ENCODE results near the gene PLEKHN1. TPM values are rescaled to one million over a fixed set of nuclear protein-coding genes. Genes with fewer than 3 reads are reported as not detected.
A peak's percentile ranks its signal among the peaks of the same experiment; 100 is the strongest.
"Not testable (repeated sequence)": the region's sequence is repeated elsewhere in the genome, so short reads cannot be mapped to it uniquely, and the experiment has no call there.

The PLEKHN1 gene
- total and polyA plus RNA-seq, 4 experiments from 2014 or later, result 0.50 to 2.9 (median 2.2) TPM; not detected in 1

DNA sequence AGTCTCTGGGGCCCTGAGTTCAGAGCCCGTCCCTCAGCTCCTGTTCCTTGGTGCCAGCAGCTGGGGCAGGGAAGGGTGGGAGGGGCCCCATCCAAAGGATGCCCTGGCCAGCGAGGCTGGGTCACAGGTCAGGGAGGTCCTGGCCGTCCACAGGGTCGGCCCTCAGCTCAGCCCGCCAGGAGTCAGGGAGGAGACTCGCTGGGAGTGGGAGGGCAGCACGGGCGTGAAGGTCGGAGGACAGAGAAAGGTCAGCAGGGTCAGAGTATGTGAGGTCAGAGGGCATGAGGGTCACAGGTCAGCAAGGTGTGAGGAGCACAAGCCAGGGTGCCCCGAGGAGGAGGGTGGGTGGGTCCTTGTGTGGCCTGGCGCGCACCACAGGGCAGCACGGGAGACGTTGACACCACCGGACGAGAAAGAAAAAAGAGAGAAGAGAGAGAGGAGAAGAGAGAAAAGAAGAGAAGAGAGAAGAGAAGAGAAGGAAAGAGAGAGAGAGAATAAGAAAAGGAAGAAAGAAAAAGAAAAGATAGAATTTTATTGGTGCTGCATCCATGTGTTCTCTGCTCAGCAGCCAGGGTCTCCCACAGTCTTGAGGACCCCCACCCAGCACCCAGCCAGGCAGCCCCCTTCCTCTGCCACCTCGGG lies 8.5 kb downstream of the PLEKHN1 start:
- ChIA-PET POLR2A (ENCODE audit: partially characterized antibody) (interaction anchor here (1.7 to 1.8 kb wide), 2 partner anchors 8 to 69 kb away, joined by 6 to 9 read pairs; partner anchors contain the start of gene PLEKHN1), CTCF (ENCODE audit: partially characterized antibody) (interaction anchor here (1.8 to 1.9 kb wide), 4 partner anchors 8 to 105 kb away, joined by 4 to 14 read pairs (median 10); partner anchors contain the start of gene PLEKHN1)
- Histone ChIP-seq H3K9me3 (ENCODE audit: control insufficient read depth in 1 of 2, low read length in 2 of 2) (no peaks in the 10 kb centered on the region), H3K27me3 (ENCODE audit: insufficient read depth, low read length) (no peaks in the 10 kb centered on the region), H3K4me3 (ENCODE audit: low read length in 2 of 2) (no peak overlapping the region), H3K36me3 (ENCODE audit: insufficient read depth, low read length) (no peaks in the 10 kb centered on the region), H3K27ac (ENCODE audit: low read depth, low read length) (no peak overlapping the region), H3K4me1 (ENCODE audit: insufficient read depth, low read length) (peaks cover 9% of the 10 kb centered on the region)
- intact Hi-C loops (cut with micrococcal nuclease), result no loop called here
- DNase-seq, result no peak
- no peaks in the 10 kb centered on the region for H3K36me3 Mint-ChIP-seq
- H3K9me3 Mint-ChIP-seq, result no peaks in the 10 kb centered on the region
- peaks cover 3 to 12% (median 5%) of the 10 kb centered on the region in 4 donors for H3K4me1 Mint-ChIP-seq
- no peak overlapping the region for H3K4me3 Mint-ChIP-seq
- no peak overlapping the region for H3K27ac Mint-ChIP-seq
- H3K27me3 Mint-ChIP-seq, result peaks cover 2 to 8% of the 10 kb centered on the region in 2 donors

DNA sequence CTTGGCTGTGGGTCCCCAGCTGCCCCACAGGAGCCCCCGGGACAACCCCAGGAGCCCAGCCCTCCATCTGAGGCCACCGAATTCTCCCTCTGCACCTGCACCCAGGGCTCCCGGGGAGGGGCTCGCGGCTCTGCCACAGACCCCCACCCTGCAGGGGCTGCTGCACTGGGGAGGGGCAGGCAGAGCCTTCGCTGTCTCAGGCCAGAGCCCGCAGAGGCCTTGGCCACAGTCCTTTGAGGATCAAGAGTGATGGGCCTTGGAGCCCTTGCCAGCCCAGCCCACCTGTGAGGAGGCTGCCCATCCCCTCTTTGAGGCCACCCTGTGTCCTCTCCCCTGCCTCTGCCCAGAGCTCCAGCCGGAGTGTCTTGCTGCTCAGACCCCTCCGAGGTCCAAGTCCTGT lies 9.1 kb downstream of the PLEKHN1 start:
- H3K9me3 Mint-ChIP-seq, result no peaks in the 10 kb centered on the region
- H3K27ac Mint-ChIP-seq, result peak overlapping the region in 1 of 7 donors; percentile 16
- H3K36me3 Mint-ChIP-seq, result no peaks in the 10 kb centered on the region
- Histone ChIP-seq H3K36me3 (ENCODE audit: insufficient read depth, low read length) (no peaks in the 10 kb centered on the region), H3K27me3 (ENCODE audit: insufficient read depth, low read length) (no peaks in the 10 kb centered on the region), H3K27ac (ENCODE audit: low read depth, low read length) (no peak overlapping the region), H3K9me3 (ENCODE audit: control insufficient read depth in 1 of 2, low read length in 2 of 2) (no peaks in the 10 kb centered on the region), H3K4me1 (ENCODE audit: insufficient read depth, low read length) (peaks cover 9% of the 10 kb centered on the region), H3K4me3 (ENCODE audit: low read length in 2 of 2) (no peak overlapping the region)
- intact Hi-C loops (cut with micrococcal nuclease), result no loop called here
- H3K4me1 Mint-ChIP-seq, result peaks cover 3 to 12% (median 5%) of the 10 kb centered on the region in 4 donors
- ChIA-PET POLR2A (ENCODE audit: partially characterized antibody) (interaction anchor here (1.7 to 1.8 kb wide), 2 partner anchors 9 to 70 kb away, joined by 6 to 9 read pairs; partner anchors contain the start of gene PLEKHN1), CTCF (ENCODE audit: partially characterized antibody) (interaction anchor here (1.8 to 1.9 kb wide), 4 partner anchors 8 to 105 kb away, joined by 4 to 14 read pairs (median 10); partner anchors contain the start of gene PLEKHN1)
- peak overlapping the region in 1 of 8 donors; percentile 26 for H3K4me3 Mint-ChIP-seq
- no peak for DNase-seq
- peaks cover 2 to 8% of the 10 kb centered on the region in 2 donors for H3K27me3 Mint-ChIP-seq

DNA sequence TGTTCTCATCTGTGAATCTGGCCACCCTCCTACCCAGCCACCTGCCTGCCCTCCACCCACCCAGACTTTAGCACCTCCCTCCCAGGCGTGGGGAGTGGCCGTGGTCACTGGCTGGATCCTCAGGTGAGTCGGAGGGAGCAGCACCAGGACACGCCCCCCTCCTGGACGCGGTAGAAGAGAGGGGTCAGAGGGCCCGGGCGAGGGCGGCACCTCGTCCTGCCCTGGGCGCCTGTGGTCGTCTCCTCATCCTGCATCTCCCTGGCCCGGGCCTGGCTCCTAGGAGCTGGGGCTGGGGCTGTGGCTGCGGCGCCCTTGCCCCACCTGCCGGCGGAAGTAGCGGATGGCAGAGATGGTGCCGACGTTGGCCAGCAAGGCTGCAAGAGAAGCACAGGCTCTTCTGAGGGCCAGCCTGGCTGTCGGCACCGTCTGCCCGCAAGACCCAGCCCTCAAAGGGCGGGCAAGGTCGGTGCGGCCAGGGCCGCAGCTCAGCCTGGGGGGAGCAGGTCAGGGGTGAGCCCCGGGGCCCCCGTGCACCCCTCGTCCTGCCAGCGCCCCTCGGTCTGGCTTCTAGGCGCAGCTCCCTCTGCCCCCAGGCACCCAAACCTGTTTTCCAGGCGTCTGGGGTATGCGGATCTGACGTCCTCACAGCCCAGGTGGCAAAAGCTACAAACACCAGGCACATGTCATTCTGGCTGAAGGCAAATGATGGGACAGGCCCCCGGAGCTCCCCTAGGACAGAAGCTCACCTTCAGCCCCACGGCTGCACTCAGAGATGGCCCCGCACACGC lies 9.8 kb downstream of the PLEKHN1 start:
- Histone ChIP-seq H3K4me3 (ENCODE audit: low read length in 2 of 2) (peak overlapping the region in 1 of 2 donors; percentile 9), H3K27me3 (ENCODE audit: insufficient read depth, low read length) (no peaks in the 10 kb centered on the region), H3K27ac (ENCODE audit: low read depth, low read length) (no peak overlapping the region), H3K36me3 (ENCODE audit: insufficient read depth, low read length) (no peaks in the 10 kb centered on the region), H3K9me3 (ENCODE audit: control insufficient read depth in 1 of 2, low read length in 2 of 2) (no peaks in the 10 kb centered on the region), H3K4me1 (ENCODE audit: insufficient read depth, low read length) (peaks cover 9% of the 10 kb centered on the region)
- ChIA-PET CTCF (ENCODE audit: partially characterized antibody) (interaction anchor here (1.0 to 1.9 kb wide), 5 partner anchors 9 to 106 kb away, joined by 3 to 14 read pairs (median 9); partner anchors contain the start of gene PLEKHN1), POLR2A (ENCODE audit: partially characterized antibody) (interaction anchor here (1.7 to 1.8 kb wide), 2 partner anchors 9 to 71 kb away, joined by 6 to 9 read pairs; partner anchors contain the start of gene PLEKHN1)
- Mint-ChIP-seq H3K9me3 (no peaks in the 10 kb centered on the region), H3K4me3 (peak overlapping the region in 5 of 8 donors; percentile 6 to 36 (median 23)), H3K27ac (peak overlapping the region in 1 of 7 donors; percentile 16), H3K4me1 (peaks cover 3 to 12% (median 5%) of the 10 kb centered on the region in 4 donors), H3K27me3 (peaks cover 2 to 8% of the 10 kb centered on the region in 2 donors), H3K36me3 (no peaks in the 10 kb centered on the region)
- intact Hi-C loops (cut with micrococcal nuclease), result loop anchor here (1.0 kb wide), 1 partner anchor 72 kb away; no protein-coding TSS in a partner anchor
- DNase-seq, result peak; percentile 59 to 70 (median 64)

DNA sequence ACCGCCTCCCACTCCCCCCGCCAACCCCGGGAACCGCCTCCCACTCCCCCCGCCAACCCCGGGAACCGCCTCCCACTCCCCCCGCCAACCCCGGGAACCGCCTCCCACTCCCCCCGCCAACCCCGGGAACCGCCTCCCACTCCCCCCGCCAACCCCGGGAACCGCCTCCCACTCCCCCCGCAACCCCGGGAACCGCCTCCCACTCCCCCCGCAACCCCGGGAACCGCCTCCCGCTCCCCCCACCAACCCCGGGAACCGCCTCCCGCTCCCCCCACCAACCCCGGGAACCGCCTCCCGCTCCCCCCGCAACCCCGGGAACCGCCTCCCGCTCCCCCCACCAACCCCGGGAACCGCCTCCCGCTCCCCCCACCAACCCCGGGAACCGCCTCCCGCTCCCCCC lies 10.5 kb downstream of the PLEKHN1 start:
- not testable (repeated sequence) for H3K9me3 Mint-ChIP-seq, H3K36me3 Mint-ChIP-seq

DNA sequence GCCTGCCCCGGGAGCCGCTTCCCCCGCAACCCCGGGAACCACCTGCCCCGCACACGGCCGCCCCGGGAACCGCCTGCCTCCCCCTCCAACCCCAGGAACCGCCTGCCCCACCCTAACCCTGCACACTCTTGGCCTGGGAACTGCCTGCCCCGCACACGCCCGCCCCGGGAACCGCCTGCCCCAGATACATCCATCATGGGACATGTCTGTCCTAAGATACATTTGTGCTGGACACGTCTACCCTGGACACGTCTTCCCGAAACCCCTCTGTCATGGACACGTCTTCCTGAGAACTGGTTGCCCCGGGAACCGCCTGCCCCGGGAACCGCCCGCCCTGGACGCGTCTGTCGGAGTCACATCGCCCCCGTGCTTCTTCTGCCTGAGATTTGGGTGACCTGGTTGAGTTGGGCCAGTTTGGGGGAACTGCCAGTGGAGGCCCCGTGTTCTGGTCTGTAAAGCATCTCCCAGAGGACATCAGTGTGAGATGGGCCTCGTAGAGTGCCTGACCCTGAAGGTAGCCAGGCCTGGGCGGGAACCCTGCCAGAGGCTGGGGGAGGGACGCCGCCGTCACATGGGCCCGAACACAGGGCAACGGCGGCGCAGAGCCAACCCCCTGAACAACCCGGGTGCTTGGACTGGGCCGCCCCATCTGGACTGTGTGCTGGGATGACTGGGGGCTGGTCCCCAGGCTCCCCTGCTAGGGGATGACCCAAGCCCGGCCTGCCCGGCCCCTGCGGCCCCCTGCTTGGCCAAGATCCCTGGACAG lies 12.0 kb downstream of the PLEKHN1 start:
- H3K4me3 Mint-ChIP-seq, result peak overlapping the region in 3 of 8 donors; percentile 36 to 62 (median 49)
- H3K4me1 Mint-ChIP-seq, result peaks cover 3 to 12% (median 5%) of the 10 kb centered on the region in 4 donors
- intact Hi-C loops (cut with micrococcal nuclease), result no loop called here
- CTCF ChIA-PET (ENCODE audit: partially characterized antibody), result no interaction called here
- Histone ChIP-seq H3K36me3 (ENCODE audit: insufficient read depth, low read length) (no peaks in the 10 kb centered on the region), H3K27me3 (ENCODE audit: insufficient read depth, low read length) (no peaks in the 10 kb centered on the region), H3K9me3 (ENCODE audit: control insufficient read depth in 1 of 2, low read length in 2 of 2) (no peaks in the 10 kb centered on the region), H3K4me1 (ENCODE audit: insufficient read depth, low read length) (peaks cover 9% of the 10 kb centered on the region), H3K27ac (ENCODE audit: low read depth, low read length) (no peak overlapping the region), H3K4me3 (ENCODE audit: low read length in 2 of 2) (no peak overlapping the region)
- H3K9me3 Mint-ChIP-seq, result no peaks in the 10 kb centered on the region
- no peak overlapping the region for H3K27ac Mint-ChIP-seq
- DNase-seq, result no peak
- peaks cover 7 to 11% of the 10 kb centered on the region in 2 donors for H3K27me3 Mint-ChIP-seq
- H3K36me3 Mint-ChIP-seq, result no peaks in the 10 kb centered on the region
- POLR2A ChIA-PET (ENCODE audit: partially characterized antibody), result no interaction called here

More for the DNA sequence above, 10.5 kb downstream of the PLEKHN1 start:
- not testable (repeated sequence) for H3K27ac Mint-ChIP-seq; H3K4me1 ChIP-seq (ENCODE audit: insufficient read depth, low read length); H3K9me3 ChIP-seq (ENCODE audit: control insufficient read depth in 1 of 2, low read length in 2 of 2); H3K27me3 ChIP-seq (ENCODE audit: insufficient read depth, low read length); DNase-seq; H3K4me3 ChIP-seq (ENCODE audit: low read length in 2 of 2); H3K36me3 ChIP-seq (ENCODE audit: insufficient read depth, low read length); H3K27me3 Mint-ChIP-seq; H3K4me3 Mint-ChIP-seq; H3K27ac ChIP-seq (ENCODE audit: low read depth, low read length)
- ChIA-PET POLR2A (ENCODE audit: partially characterized antibody) (interaction anchor here (1.7 to 1.8 kb wide), 2 partner anchors 10 to 71 kb away, joined by 6 to 9 read pairs; partner anchors contain the start of gene PLEKHN1), CTCF (ENCODE audit: partially characterized antibody) (interaction anchor here (1.0 to 1.9 kb wide), 5 partner anchors 10 to 107 kb away, joined by 3 to 14 read pairs (median 9); partner anchors contain the start of gene PLEKHN1)
- peaks cover 3 to 12% (median 5%) of the 10 kb centered on the region in 4 donors for H3K4me1 Mint-ChIP-seq
- intact Hi-C loops (cut with micrococcal nuclease), result loop anchor here (1.0 kb wide), 1 partner anchor 72 kb away; no protein-coding TSS in a partner anchor

DNA sequence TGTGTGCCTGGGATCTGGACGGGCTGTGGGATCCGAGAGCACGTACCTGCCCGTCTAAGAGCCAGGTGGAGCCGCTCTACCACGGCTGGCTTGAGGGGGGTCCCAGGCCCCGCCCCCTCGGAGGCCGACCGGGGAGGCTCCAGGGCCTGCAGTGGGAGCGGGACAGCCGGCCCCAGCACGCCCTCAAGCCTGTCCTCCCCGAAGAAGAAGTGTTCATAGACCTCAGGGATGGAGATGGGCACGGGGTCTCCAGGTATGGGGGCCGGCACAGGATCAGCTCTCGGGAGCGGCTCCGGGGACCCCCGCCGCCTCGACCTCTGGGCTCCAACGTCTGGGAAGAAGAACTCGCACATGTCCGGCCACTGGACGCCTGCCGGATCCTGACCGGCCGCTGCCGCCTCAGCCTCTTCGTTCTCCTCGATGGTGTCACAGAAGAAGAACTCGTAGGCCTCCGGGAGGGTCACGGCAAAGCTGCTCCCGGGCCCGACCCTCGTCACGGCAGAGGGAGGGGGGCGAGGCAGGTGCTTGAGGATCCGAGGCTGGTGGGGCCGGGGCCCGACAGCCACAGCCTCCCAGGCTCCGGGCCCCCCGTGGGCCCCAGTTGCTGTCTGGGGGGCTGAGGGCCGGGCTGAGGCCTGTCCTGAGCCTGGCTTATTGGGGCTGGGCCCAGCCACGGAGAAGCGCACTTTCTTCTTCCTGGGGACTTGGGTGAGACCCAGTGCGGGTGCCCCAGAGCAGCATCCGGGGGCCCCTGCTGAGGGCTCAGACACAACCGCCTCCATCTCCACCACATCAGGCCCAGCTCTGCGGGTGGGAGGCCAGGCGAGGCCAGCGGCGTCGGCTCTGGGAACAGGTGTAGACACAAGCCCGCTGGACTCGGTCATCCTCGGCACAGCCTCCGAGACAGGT lies 12.8 kb downstream of the PLEKHN1 start:
- CTCF ChIA-PET (ENCODE audit: partially characterized antibody), result no interaction called here
- no peak for DNase-seq
- Mint-ChIP-seq H3K36me3 (no peaks in the 10 kb centered on the region), H3K9me3 (no peaks in the 10 kb centered on the region), H3K27me3 (peaks cover 11 to 12% of the 10 kb centered on the region in 2 donors), H3K27ac (no peak overlapping the region), H3K4me1 (peaks cover 3 to 12% (median 5%) of the 10 kb centered on the region in 4 donors), H3K4me3 (no peak overlapping the region)
- intact Hi-C loops (cut with micrococcal nuclease), result no loop called here
- H3K9me3 ChIP-seq (ENCODE audit: control insufficient read depth in 1 of 2, low read length in 2 of 2), result no peaks in the 10 kb centered on the region
- POLR2A ChIA-PET (ENCODE audit: partially characterized antibody), result no interaction called here
- H3K4me3 ChIP-seq (ENCODE audit: low read length in 2 of 2), result no peak overlapping the region
- H3K27me3 ChIP-seq (ENCODE audit: insufficient read depth, low read length), result no peaks in the 10 kb centered on the region
- H3K4me1 ChIP-seq (ENCODE audit: insufficient read depth, low read length), result peaks cover 9% of the 10 kb centered on the region
- no peaks in the 10 kb centered on the region for H3K36me3 ChIP-seq (ENCODE audit: insufficient read depth, low read length)
- H3K27ac ChIP-seq (ENCODE audit: low read depth, low read length), result no peak overlapping the region

Data from CD4-positive, alpha-beta memory T cell (primary cell).